Lower lobe of right lung (tissue), 2 donors: ENCODE data around the gene PGAP3. TPM values are rescaled to one million over a fixed set of nuclear protein-coding genes. Genes with fewer than 3 reads are reported as not detected.

Experiments used
- ATAC-seq, 2 donors: fragments of 200-7000 bp; cut with Tn5 transposase; one replicate each; pipeline ENCODE4 v1.9.1; 2020 to 2022; ENCODE audit warnings: mild to moderate bottlenecking in 2 of 2, moderate library complexity in 2 of 2
- DNase-seq: peaks from one replicate; pipeline ENCODE4 v3.0.0-alpha.2; 2020
- H3K27ac ChIP-seq: fragments of 200-600 bp; one replicate; pipeline ENCODE4 v1.8.0; 2022
- H3K27me3 ChIP-seq: fragments of 200-600 bp; one replicate; pipeline ENCODE4 v1.8.0; 2022; ENCODE audit warnings: low read depth
- H3K36me3 ChIP-seq: fragments of 200-600 bp; one replicate; pipeline ENCODE4 v1.8.0; 2022; ENCODE audit warnings: mild to moderate bottlenecking
- H3K4me1 ChIP-seq: fragments of 200-600 bp; one replicate; pipeline ENCODE4 v1.8.0; 2022
- H3K4me3 ChIP-seq: fragments of 200-600 bp; one replicate; pipeline ENCODE4 v1.8.0; 2022; ENCODE audit warnings: mild to moderate bottlenecking
- H3K9me3 ChIP-seq: fragments of 200-600 bp; one replicate; pipeline ENCODE4 v1.8.0; 2022
- intact Hi-C: fragments of 100-400 bp; cut with DNase I; formaldehyde crosslinking; loops from one replicate; pipeline ENCODE4 v1.11.0; 2022
- long read RNA-seq: library from polyadenylated mRNA; unstranded; transcript quantifications from one replicate; pipeline ENCODE4 v2.0.0, GENCODE V29; 2021
- total RNA-seq: library from RNA; stranded (reverse); fragmentation: NEBNext Ultra II Directional; extraction: Animal tissue kit (Norgen Biotek cat#: 25700); gene quantifications from one replicate; pipeline ENCODE4 v1.2.1, GENCODE V29; 2021
- TF ChIP-seq, protein P1 (sequence below): fragments of 200-600 bp; IDR thresholded peaks from one replicate; pipeline ENCODE4 v1.8.0; 2022; ENCODE audit warnings: antibody characterized with exemption, mild to moderate bottlenecking
- donor health status: DM: no; HTN: yes; CAD: no; lungs with severe emphysema.

The PGAP3 gene
- 20.7 TPM for total RNA-seq
- long read RNA-seq, transcript PGAP3-201 (8 exons, 2,737 nt): major isoform, 20 of 46 reads
- long read RNA-seq, partial matches to known transcripts: 15 of 46 reads
- long read RNA-seq, other reads (novel, unspliced or antisense): 9 of 46 reads

- DNase-seq: peak; percentile 91
- TF ChIP-seq, protein P1, sequence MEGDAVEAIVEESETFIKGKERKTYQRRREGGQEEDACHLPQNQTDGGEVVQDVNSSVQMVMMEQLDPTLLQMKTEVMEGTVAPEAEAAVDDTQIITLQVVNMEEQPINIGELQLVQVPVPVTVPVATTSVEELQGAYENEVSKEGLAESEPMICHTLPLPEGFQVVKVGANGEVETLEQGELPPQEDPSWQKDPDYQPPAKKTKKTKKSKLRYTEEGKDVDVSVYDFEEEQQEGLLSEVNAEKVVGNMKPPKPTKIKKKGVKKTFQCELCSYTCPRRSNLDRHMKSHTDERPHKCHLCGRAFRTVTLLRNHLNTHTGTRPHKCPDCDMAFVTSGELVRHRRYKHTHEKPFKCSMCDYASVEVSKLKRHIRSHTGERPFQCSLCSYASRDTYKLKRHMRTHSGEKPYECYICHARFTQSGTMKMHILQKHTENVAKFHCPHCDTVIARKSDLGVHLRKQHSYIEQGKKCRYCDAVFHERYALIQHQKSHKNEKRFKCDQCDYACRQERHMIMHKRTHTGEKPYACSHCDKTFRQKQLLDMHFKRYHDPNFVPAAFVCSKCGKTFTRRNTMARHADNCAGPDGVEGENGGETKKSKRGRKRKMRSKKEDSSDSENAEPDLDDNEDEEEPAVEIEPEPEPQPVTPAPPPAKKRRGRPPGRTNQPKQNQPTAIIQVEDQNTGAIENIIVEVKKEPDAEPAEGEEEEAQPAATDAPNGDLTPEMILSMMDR: peak; percentile 6
- H3K27me3 ChIP-seq: no peaks in the 10 kb centered on the region
- intact Hi-C loops: no loop called here
- peak; percentile 93 to 97 for ATAC-seq
- H3K36me3 ChIP-seq: peaks cover 14% of the 10 kb centered on the region
- H3K9me3 ChIP-seq: no peaks in the 10 kb centered on the region
- H3K4me3 ChIP-seq: peak within 1 kb of the TSS; percentile 71
- peaks cover 15% of the 10 kb centered on the region for H3K4me1 ChIP-seq
- H3K27ac ChIP-seq: peak within 1 kb of the TSS; percentile 88
Observed at GRCh38 chr17:39687546-39688474, at the start of gene PGAP3. PGAP3 (minus strand) TSS chr17:39688057; CDS start chr17:39688014, 43 bp downstream.

GRCh38 chr17:39737206-39737759 lies 49.4 kb upstream of the PGAP3 start:
- Histone ChIP-seq H3K27ac (peak overlapping the region; percentile 76), H3K27me3 (peaks cover 34% of the 10 kb centered on the region), H3K4me1 (peaks cover 24% of the 10 kb centered on the region), H3K9me3 (no peaks in the 10 kb centered on the region), H3K4me3 (peak overlapping the region; percentile 62), H3K36me3 (no peaks in the 10 kb centered on the region)
- DNase-seq (no peak), ATAC-seq (peak in 1 of 2 donors; percentile 2)
- intact Hi-C loops: no loop called here
- TF ChIP-seq, protein P1: no peak

DNA sequence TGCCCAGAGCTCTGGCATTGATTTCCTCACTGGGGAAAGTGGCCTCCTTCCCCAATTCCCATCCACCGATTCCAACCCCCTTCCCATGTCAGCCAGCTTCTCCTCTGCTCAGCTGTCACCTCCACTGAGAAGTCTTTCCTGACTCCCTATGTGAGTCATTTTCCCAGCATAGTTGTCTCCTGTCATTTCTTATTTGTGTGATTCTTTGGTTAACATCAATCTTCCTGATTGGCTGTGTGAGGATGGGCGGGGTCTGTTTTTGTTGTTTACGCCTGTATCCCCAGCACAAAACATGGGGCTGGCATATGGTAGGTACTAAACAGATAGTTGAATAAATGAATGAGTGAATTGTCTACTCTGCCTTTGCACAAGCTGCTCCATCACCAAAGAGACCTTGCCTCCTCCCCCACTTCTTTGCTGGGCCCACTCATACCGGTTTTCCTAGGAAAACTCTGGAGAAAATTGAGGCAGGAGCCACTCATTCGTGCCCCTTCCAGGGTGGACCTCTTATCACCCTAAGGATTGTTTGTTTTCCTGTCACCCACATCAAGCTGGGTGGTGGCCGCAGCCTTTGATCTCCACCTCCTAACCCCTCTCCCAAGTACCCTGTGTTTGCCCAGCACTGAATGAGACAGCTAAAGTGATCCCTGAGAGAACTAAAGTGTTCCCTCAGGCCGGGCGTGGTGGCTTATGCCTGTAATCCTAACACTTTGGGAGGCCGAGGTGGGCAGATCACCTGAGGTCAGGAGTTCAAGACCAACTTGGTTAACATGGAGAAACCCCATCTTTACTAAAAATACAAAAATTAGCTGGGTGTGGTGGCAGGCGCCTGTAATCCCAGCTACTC lies 48.7 kb upstream of the PGAP3 start:
- intact Hi-C loops: no loop called here
- H3K27me3 ChIP-seq: peaks cover 32% of the 10 kb centered on the region
- peaks cover 24% of the 10 kb centered on the region for H3K4me1 ChIP-seq
- no peaks in the 10 kb centered on the region for H3K9me3 ChIP-seq
- DNase-seq (no peak), ATAC-seq (peak; percentile 46 to 47)
- H3K27ac ChIP-seq: peak overlapping the region; percentile 76
- H3K36me3 ChIP-seq: no peaks in the 10 kb centered on the region
- peak overlapping the region; percentile 62 for H3K4me3 ChIP-seq
- TF ChIP-seq, protein P1: no peak

- no peaks in the 10 kb centered on the region for H3K9me3 ChIP-seq
- H3K4me1 ChIP-seq: peaks cover 17% of the 10 kb centered on the region
- intact Hi-C loops: no loop called here
- H3K27me3 ChIP-seq: peaks cover 32% of the 10 kb centered on the region
- TF ChIP-seq, protein P1: no peak
- no peaks in the 10 kb centered on the region for H3K36me3 ChIP-seq
- ATAC-seq (no peak), DNase-seq (no peak)
- H3K4me3 ChIP-seq: no peak overlapping the region
- no peak overlapping the region for H3K27ac ChIP-seq
Observed at GRCh38 chr17:39735882-39736281, 48.0 kb upstream of the PGAP3 start.

DNA sequence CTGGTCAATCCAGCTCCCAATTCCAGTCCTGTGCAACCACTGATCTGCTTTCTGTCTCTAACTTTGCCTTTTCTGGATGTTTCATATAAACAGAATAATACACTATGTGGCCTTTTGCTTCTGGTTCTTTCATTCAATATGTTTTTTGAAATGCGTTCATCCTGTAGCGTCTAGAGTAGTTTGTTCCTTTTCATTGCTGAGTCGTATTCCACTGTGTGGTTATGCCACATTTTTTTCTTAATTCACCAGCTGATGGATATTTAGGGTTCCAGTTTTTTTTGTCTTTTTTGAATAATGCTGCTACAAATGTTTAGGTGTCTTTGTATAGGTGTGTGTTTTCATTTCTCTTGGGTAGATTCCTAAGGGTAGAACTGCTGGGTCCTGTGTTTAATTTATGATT lies 44.7 kb upstream of the PGAP3 start:
- no peak overlapping the region for H3K27ac ChIP-seq
- peaks cover 4% of the 10 kb centered on the region for H3K27me3 ChIP-seq
- DNase-seq: no peak
- intact Hi-C loops: no loop called here
- peaks cover 17% of the 10 kb centered on the region for H3K4me1 ChIP-seq
- ATAC-seq: no peak
- H3K36me3 ChIP-seq: peaks cover 18% of the 10 kb centered on the region
- TF ChIP-seq, protein P1: no peak
- H3K9me3 ChIP-seq: no peaks in the 10 kb centered on the region
- H3K4me3 ChIP-seq: no peak overlapping the region
